Right lobe of liver (tissue), 6 donors: ENCODE data around the gene ACAN. TPM values are rescaled to one million over a fixed set of nuclear protein-coding genes. Genes with fewer than 3 reads are reported as not detected.

Source experiments
- ATAC-seq, 4 donors: fragments of 200-7000 bp; cut with Tn5 transposase; one replicate each; pipeline ENCODE4 v1.9.1; 2020; ENCODE audit warnings: mild to moderate bottlenecking in 4 of 4, moderate library complexity in 4 of 4
- DNase-seq, 3 donors: peaks; one replicate each; pipeline ENCODE4 v3.0.0-alpha.2; 2020
- H3K27ac ChIP-seq, 3 donors: fragments of 200-600 bp; one replicate each; pipeline ENCODE4 v1.8.0; 2022
- H3K27me3 ChIP-seq, 2 donors: fragments of 200-600 bp; one replicate each; pipeline ENCODE4 v1.8.0; 2022
- H3K36me3 ChIP-seq, 4 donors: fragments of 200-600 bp; sonication (generic) in 1 of 4; one replicate each; pipeline versions ENCODE4 v1.5.1 to v1.8.0; 2017 to 2022; ENCODE audit warnings: control low read depth in 1 of 4
- H3K4me1 ChIP-seq, 4 donors: fragments of 200-600 bp; sonication (generic) in 1 of 4; one replicate each; pipeline versions ENCODE4 v1.5.1 to v1.8.0; 2017 to 2022; ENCODE audit warnings: control low read depth in 1 of 4
- H3K4me3 ChIP-seq, 3 donors: fragments of 200-600 bp; one replicate each; pipeline ENCODE4 v1.8.0; 2022
- H3K9me3 ChIP-seq, 4 donors: fragments of 200-600 bp; sonication (generic) in 1 of 4; one replicate each; pipeline versions ENCODE4 v1.5.1 to v1.8.0; 2017 to 2022; ENCODE audit warnings: control low read depth in 1 of 4
- POLR2A ChIP-seq: fragments of 450-650 bp; IDR thresholded peaks from one replicate; pipeline ENCODE4 v1.6.1; 2017; ENCODE audit warnings: antibody characterized with exemption, mild to moderate bottlenecking
- WGBS: methylation state at CpG from one replicate; pipeline ENCODE4 v1.1.6; 2018; ENCODE audit warnings: low coverage, low lambda C conversion rate; ENCODE audit not compliant: insufficient coverage; ENCODE audit errors: missing lambda C conversion rate; 5-methylcytosine and 5-hydroxymethylcytosine counted together
- intact Hi-C, 2 donors: fragments of 100-400 bp; cut with DNase I; formaldehyde crosslinking; loops; one replicate each; pipeline versions ENCODE4 v1.11.2 to v1.14.1; 2022
- total RNA-seq, 6 experiments: library from RNA; depleted of rRNA in 2 of 6; stranded (reverse); fragments of >200 nt in 2 of 6; fragmentation: NEBNext Ultra II Directional in 3 of 6; extraction: Animal tissue kit (Norgen Biotek cat#: 25700) in 3 of 6; gene quantifications; one replicate each; pipeline versions ENCODE4 v1.1.0 to v1.2.4, GENCODE V29; 2016 to 2023
- TF ChIP-seq, protein P1 (sequence below), 4 donors: fragments of 200-600 bp in 3 of 4; fragments of 450-650 bp in 1 of 4; IDR thresholded peaks; one replicate each; pipeline versions ENCODE4 v1.5.1 to v1.8.0; 2016 to 2022; ENCODE audit warnings: antibody characterized with exemption in 4 of 4, mild to moderate bottlenecking in 2 of 4
- donor health status: DM: no; HTN: yes; CAD: no.
- donor health status: DM: no; HTN: no; CAD: no.
- donor health status: DM: no; HTN: no; CAD: no.
- donor health status: DM: no; HTN: yes; CAD: no.
- donor health status: DM: no; HTN: yes; CAD: no.

Gene ACAN
- total RNA-seq, 6 experiments from 2014 or later: 0.07 TPM; not detected in 5

GRCh38 chr15:88800738-88801137 lies 2.5 kb upstream of the ACAN start:
- Histone ChIP-seq H3K36me3 (no peaks in the 10 kb centered on the region), H3K4me1 (no peaks in the 10 kb centered on the region), H3K27ac (no peak overlapping the region), H3K4me3 (no peak overlapping the region), H3K27me3 (peaks cover 0 to 5% of the 10 kb centered on the region in 2 donors), H3K9me3 (no peaks in the 10 kb centered on the region)
- WGBS: 21% methylated on average over 2 of the region's 4 CpGs
- TF ChIP-seq, protein P1, sequence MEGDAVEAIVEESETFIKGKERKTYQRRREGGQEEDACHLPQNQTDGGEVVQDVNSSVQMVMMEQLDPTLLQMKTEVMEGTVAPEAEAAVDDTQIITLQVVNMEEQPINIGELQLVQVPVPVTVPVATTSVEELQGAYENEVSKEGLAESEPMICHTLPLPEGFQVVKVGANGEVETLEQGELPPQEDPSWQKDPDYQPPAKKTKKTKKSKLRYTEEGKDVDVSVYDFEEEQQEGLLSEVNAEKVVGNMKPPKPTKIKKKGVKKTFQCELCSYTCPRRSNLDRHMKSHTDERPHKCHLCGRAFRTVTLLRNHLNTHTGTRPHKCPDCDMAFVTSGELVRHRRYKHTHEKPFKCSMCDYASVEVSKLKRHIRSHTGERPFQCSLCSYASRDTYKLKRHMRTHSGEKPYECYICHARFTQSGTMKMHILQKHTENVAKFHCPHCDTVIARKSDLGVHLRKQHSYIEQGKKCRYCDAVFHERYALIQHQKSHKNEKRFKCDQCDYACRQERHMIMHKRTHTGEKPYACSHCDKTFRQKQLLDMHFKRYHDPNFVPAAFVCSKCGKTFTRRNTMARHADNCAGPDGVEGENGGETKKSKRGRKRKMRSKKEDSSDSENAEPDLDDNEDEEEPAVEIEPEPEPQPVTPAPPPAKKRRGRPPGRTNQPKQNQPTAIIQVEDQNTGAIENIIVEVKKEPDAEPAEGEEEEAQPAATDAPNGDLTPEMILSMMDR (IDR thresholded peaks at IDR 0.05): no peak
- no peak for TF ChIP-seq POLR2A
- ATAC-seq (no peak), DNase-seq (no peak)
- intact Hi-C loops: no loop called here

GRCh38 chr15:88802250-88802990 lies 816 bp upstream of the ACAN start:
- no peak for DNase-seq
- H3K4me3 ChIP-seq: no peak overlapping the region
- WGBS: 9% methylated on average over 9 of the region's 20 CpGs

GRCh38 chr15:88802991-88803240 lies 320 bp upstream of the ACAN start:
- intact Hi-C loops: no loop called here
- no CpG with 5 or more reads among the region's 28 CpGs for WGBS
- TF ChIP-seq POLR2A: no peak
- TF ChIP-seq, protein P1 (IDR thresholded peaks at IDR 0.05): no peak
- no peak for DNase-seq
- no peak overlapping the region for H3K4me3 ChIP-seq
- no peaks in the 10 kb centered on the region for H3K36me3 ChIP-seq
- no peaks in the 10 kb centered on the region for H3K4me1 ChIP-seq
- no peak for ATAC-seq
- no peak overlapping the region for H3K27ac ChIP-seq
- no peaks in the 10 kb centered on the region for H3K9me3 ChIP-seq
- peaks cover 0 to 5% of the 10 kb centered on the region in 2 donors for H3K27me3 ChIP-seq

More at GRCh38 chr15:88802250-88802990, 816 bp upstream of the ACAN start:
- no peak for ATAC-seq
- H3K36me3 ChIP-seq: no peaks in the 10 kb centered on the region
- no peak overlapping the region for H3K27ac ChIP-seq
- intact Hi-C loops: no loop called here
- H3K27me3 ChIP-seq: peaks cover 0 to 5% of the 10 kb centered on the region in 2 donors
- no peaks in the 10 kb centered on the region for H3K9me3 ChIP-seq
- TF ChIP-seq, protein P1 (IDR thresholded peaks at IDR 0.05): no peak
- TF ChIP-seq POLR2A: no peak
- H3K4me1 ChIP-seq: no peaks in the 10 kb centered on the region

GRCh38 chr15:88803920-88804247 lies 648 bp downstream of the ACAN start:
- Histone ChIP-seq H3K27me3 (peaks cover 0 to 5% of the 10 kb centered on the region in 2 donors), H3K36me3 (no peaks in the 10 kb centered on the region), H3K9me3 (no peaks in the 10 kb centered on the region), H3K27ac (no peak overlapping the region), H3K4me3 (no peak overlapping the region), H3K4me1 (no peaks in the 10 kb centered on the region)
- intact Hi-C loops: no loop called here
- no peak for TF ChIP-seq POLR2A
- TF ChIP-seq, protein P1 (IDR thresholded peaks at IDR 0.05): no peak
- ATAC-seq: no peak
- 13% methylated on average over 5 of the region's 10 CpGs for WGBS
- DNase-seq: no peak

DNA sequence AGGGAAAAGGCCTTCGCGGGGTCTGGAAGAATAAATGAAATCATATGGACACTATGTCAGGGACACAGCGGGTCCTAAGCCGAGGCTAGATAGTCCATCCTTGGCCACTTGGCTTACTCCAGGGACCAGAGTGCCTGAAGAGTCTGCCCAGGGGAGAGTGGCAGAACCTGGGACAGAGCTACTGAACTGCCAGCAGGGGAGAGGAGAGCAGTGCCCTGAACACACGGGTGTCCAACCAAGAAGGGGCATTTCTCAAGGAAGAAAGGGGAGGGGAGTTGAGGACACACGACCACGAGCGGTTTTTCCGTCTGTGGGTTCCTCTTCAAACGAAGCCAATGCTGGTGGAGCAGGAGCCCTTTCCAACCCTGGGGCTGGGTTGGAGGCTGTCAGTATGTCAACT lies 1.0 kb downstream of the ACAN start:
- Histone ChIP-seq H3K4me1 (no peaks in the 10 kb centered on the region), H3K27me3 (peaks cover 0 to 5% of the 10 kb centered on the region in 2 donors), H3K9me3 (no peaks in the 10 kb centered on the region), H3K4me3 (no peak overlapping the region), H3K36me3 (no peaks in the 10 kb centered on the region), H3K27ac (no peak overlapping the region)
- intact Hi-C loops: no loop called here
- TF ChIP-seq, protein P1 (IDR thresholded peaks at IDR 0.05): no peak
- TF ChIP-seq POLR2A: no peak
- WGBS: 34% methylated on average over 5 of the region's 10 CpGs
- DNase-seq (no peak), ATAC-seq (no peak)
